OCI-LY3 (cell line): ENCODE results near the gene ZBTB7C.

Source experiments
- H2AFZ ChIP-seq: fragments of 200-600, 300-600 bp; shearing (Covaris generic); 2 replicates; pipeline ENCODE4 v1.6.0; 2014; ENCODE audit warnings: antibody characterized with exemption, low read depth, low read length
- H3K27ac ChIP-seq: fragments of 200-600, 300-600 bp; sonication (generic); 2 replicates; pipeline ENCODE4 v1.5.1; 2014; ENCODE audit warnings: mild to moderate bottlenecking, low read length, moderate library complexity, mixed read lengths
- H3K27me3 ChIP-seq: fragments of 200-600, 300-600 bp; sonication (generic); 2 replicates; pipeline ENCODE4 v1.6.1; 2014; ENCODE audit warnings: low read depth, low read length, mixed read lengths
- H3K36me3 ChIP-seq: fragments of 200-600, 300-600 bp; sonication (generic); replicated peaks from 2 replicates; pipeline ENCODE3; 2014; ENCODE audit warnings: low read depth, low read length, mixed read lengths
- H3K4me1 ChIP-seq: fragments of 300-600, 200-600 bp; sonication (generic); 2 replicates; pipeline ENCODE4 v1.6.1; 2014; ENCODE audit warnings: low read length, mixed read lengths
- H3K4me2 ChIP-seq: fragments of 200-600, 300-600 bp; sonication (generic); 2 replicates; pipeline ENCODE4 v1.6.1; 2014; ENCODE audit warnings: low read length, mixed read lengths
- H3K4me3 ChIP-seq: fragments of 300-600, 200-600 bp; sonication (generic); 2 replicates; pipeline ENCODE4 v1.5.1; 2014; ENCODE audit warnings: antibody characterized with exemption, mild to moderate bottlenecking, low read length, moderate library complexity
- H3K79me2 ChIP-seq: fragments of 300-600, 200-600 bp; shearing (Covaris generic); 2 replicates; pipeline ENCODE4 v1.6.1; 2014; ENCODE audit warnings: mild to moderate bottlenecking, low read length, mixed read lengths
- H3K9ac ChIP-seq: fragments of 300-600, 200-600 bp; shearing (Covaris generic); 2 replicates; pipeline ENCODE4 v1.6.0; 2014; ENCODE audit warnings: mild to moderate bottlenecking, low read length, moderate library complexity
- H3K9me3 ChIP-seq: fragments of 200-600, 300-600 bp; shearing (Covaris generic); 2 replicates; pipeline ENCODE4 v1.6.1; 2014; ENCODE audit warnings: low read length, mixed read lengths; ENCODE audit not compliant: insufficient read depth
- H4K20me1 ChIP-seq: fragments of 200-600, 300-600 bp; sonication (generic); 2 replicates; pipeline ENCODE4 v1.6.1; 2016; ENCODE audit warnings: low read length, mixed read lengths; ENCODE audit not compliant: insufficient read depth
- CTCF ChIP-seq: fragments of 200-600, 300-600 bp; sonication (generic); IDR thresholded peaks from 2 replicates; pipeline ENCODE4 v1.5.1; 2014; ENCODE audit warnings: antibody characterized with exemption, low read length, low read depth
- EZH2phosphoT487 ChIP-seq: fragments of 200-600 bp; shearing (Covaris generic); IDR thresholded peaks from 2 replicates; pipeline ENCODE4 v1.6.1; 2018; ENCODE audit warnings: antibody characterized with exemption, mixed run types, low read depth

ZBTB7C gene

GRCh38 chr18:48202350-48203260 is 206.6 kb downstream of the ZBTB7C start:
- Histone ChIP-seq H3K27ac (no peak overlapping the region), H3K9ac (no peak overlapping the region), H3K79me2 (no peaks in the 10 kb centered on the region), H2AFZ (no peak overlapping the region), H3K4me1 (no peaks in the 10 kb centered on the region), H3K36me3 (no peaks in the 10 kb centered on the region), H3K9me3 (no peaks in the 10 kb centered on the region), H3K4me2 (no peak overlapping the region), H3K4me3 (no peak overlapping the region), H4K20me1 (no peaks in the 10 kb centered on the region), H3K27me3 (peaks cover 56% of the 10 kb centered on the region)
- TF ChIP-seq CTCF, result no peak
- TF ChIP-seq EZH2phosphoT487, result no peak

- Histone ChIP-seq H3K9me3 (no peaks in the 10 kb centered on the region), H3K27me3 (peaks cover 60% of the 10 kb centered on the region), H3K27ac (no peak overlapping the region), H3K4me3 (no peak overlapping the region), H2AFZ (no peak overlapping the region), H3K9ac (no peak overlapping the region), H3K79me2 (no peaks in the 10 kb centered on the region), H4K20me1 (no peaks in the 10 kb centered on the region), H3K4me1 (no peaks in the 10 kb centered on the region), H3K4me2 (no peak overlapping the region), H3K36me3 (no peaks in the 10 kb centered on the region)
- TF ChIP-seq CTCF (no peak), EZH2phosphoT487 (no peak)
These were observed 207.2 kb downstream of the ZBTB7C start for GRCh38 chr18:48202006-48202348.

GRCh38 chr18:48201337-48202005 is 207.7 kb downstream of the ZBTB7C start:
- TF ChIP-seq EZH2phosphoT487, result no peak
- no peak for TF ChIP-seq CTCF
- no peak overlapping the region for H3K9ac ChIP-seq
- no peaks in the 10 kb centered on the region for H3K79me2 ChIP-seq
- no peak overlapping the region for H3K27ac ChIP-seq
- no peak overlapping the region for H3K4me2 ChIP-seq
- no peaks in the 10 kb centered on the region for H3K36me3 ChIP-seq
- H3K4me3 ChIP-seq, result no peak overlapping the region
- no peaks in the 10 kb centered on the region for H4K20me1 ChIP-seq
- H3K27me3 ChIP-seq, result peaks cover 62% of the 10 kb centered on the region
- no peaks in the 10 kb centered on the region for H3K4me1 ChIP-seq
- no peaks in the 10 kb centered on the region for H3K9me3 ChIP-seq
- no peak overlapping the region for H2AFZ ChIP-seq

GRCh38 chr18:48200631-48201336 is 208.4 kb downstream of the ZBTB7C start:
- no peaks in the 10 kb centered on the region for H3K79me2 ChIP-seq
- H3K4me1 ChIP-seq, result no peaks in the 10 kb centered on the region
- H3K27me3 ChIP-seq, result peaks cover 68% of the 10 kb centered on the region
- H4K20me1 ChIP-seq, result no peaks in the 10 kb centered on the region
- no peak overlapping the region for H3K9ac ChIP-seq
- no peaks in the 10 kb centered on the region for H3K36me3 ChIP-seq
- no peak overlapping the region for H3K27ac ChIP-seq
- no peak overlapping the region for H3K4me3 ChIP-seq
- H3K4me2 ChIP-seq, result no peak overlapping the region
- no peaks in the 10 kb centered on the region for H3K9me3 ChIP-seq
- TF ChIP-seq CTCF (no peak), EZH2phosphoT487 (no peak)
- H2AFZ ChIP-seq, result no peak overlapping the region
